Type B pancreatic cell (in vitro differentiated cells): ENCODE measurements around the gene IGDCC3. TPM values are rescaled to one million over a fixed set of nuclear protein-coding genes. Genes with fewer than 3 reads are reported as not detected.

Experiments used
- DNase-seq: peaks from one replicate; pipeline ENCODE4 v3.0.0; 2021; ENCODE audit warnings: mixed read lengths; ENCODE audit not compliant: unreplicated experiment; ENCODE audit errors: extremely low spot score
- H3K27ac Mint-ChIP-seq: 2 replicates; pipeline ENCODE4 v1.8.0; 2021; ENCODE audit warnings: mild to moderate bottlenecking, mixed read lengths
- H3K27me3 Mint-ChIP-seq: 2 replicates; pipeline ENCODE4 v1.8.0; 2021; ENCODE audit warnings: mixed read lengths
- H3K36me3 Mint-ChIP-seq: 2 replicates; pipeline ENCODE4 v1.8.0; 2021; ENCODE audit warnings: mixed read lengths
- H3K4me1 Mint-ChIP-seq: one replicate; pipeline ENCODE4 v1.8.0; 2021; ENCODE audit warnings: mixed read lengths; ENCODE audit not compliant: unreplicated experiment
- H3K4me3 Mint-ChIP-seq: 2 replicates; pipeline ENCODE4 v1.8.0; 2021; ENCODE audit warnings: mild to moderate bottlenecking, mixed read lengths
- H3K9me3 Mint-ChIP-seq: 2 replicates; pipeline ENCODE4 v1.8.0; 2021; ENCODE audit warnings: mixed read lengths
- total RNA-seq: library from RNA; stranded (reverse); gene quantifications from 2 replicates; pipeline ENCODE4 v1.2.1, GENCODE V29; 2021; ENCODE audit warnings: low replicate concordance
- TF ChIP-seq, protein P1 (sequence below): fragments of 200-600 bp; sonication (generic); conservative IDR thresholded peaks from 2 replicates; pipeline ENCODE4 v1.5.0; 2021; ENCODE audit warnings: antibody characterized with exemption, mild to moderate bottlenecking

IGDCC3 gene
- total RNA-seq, 1 donor from 2014 or later = 169 TPM

DNA sequence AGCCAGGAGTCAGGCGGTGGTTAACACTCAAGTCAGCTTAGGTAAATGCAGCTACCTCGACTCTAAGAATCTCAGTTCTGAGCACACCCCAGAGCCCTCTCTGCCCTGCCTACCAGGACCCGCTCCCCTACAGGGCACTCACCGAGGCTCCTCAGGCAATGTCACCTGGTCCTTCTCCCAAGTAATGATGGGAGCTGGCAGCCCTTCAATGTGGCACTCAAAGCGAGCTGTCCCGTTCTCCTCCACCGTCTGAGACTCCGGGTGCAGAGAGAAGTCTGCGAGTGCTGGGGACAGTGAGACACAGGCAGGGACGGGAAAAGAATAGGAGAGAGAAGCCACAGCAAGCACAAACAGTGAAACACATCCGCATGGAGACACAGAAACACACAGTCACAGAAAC is 32.2 kb upstream of the IGDCC3 start:
- Mint-ChIP-seq H3K36me3 (no peaks in the 10 kb centered on the region), H3K4me1 (peaks cover 20% of the 10 kb centered on the region), H3K27ac (no peak overlapping the region), H3K9me3 (no peaks in the 10 kb centered on the region), H3K27me3 (peaks cover 8% of the 10 kb centered on the region), H3K4me3 (no peak overlapping the region)
- DNase-seq = no peak
- TF ChIP-seq, protein P1, sequence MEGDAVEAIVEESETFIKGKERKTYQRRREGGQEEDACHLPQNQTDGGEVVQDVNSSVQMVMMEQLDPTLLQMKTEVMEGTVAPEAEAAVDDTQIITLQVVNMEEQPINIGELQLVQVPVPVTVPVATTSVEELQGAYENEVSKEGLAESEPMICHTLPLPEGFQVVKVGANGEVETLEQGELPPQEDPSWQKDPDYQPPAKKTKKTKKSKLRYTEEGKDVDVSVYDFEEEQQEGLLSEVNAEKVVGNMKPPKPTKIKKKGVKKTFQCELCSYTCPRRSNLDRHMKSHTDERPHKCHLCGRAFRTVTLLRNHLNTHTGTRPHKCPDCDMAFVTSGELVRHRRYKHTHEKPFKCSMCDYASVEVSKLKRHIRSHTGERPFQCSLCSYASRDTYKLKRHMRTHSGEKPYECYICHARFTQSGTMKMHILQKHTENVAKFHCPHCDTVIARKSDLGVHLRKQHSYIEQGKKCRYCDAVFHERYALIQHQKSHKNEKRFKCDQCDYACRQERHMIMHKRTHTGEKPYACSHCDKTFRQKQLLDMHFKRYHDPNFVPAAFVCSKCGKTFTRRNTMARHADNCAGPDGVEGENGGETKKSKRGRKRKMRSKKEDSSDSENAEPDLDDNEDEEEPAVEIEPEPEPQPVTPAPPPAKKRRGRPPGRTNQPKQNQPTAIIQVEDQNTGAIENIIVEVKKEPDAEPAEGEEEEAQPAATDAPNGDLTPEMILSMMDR = no peak

- H3K9me3 Mint-ChIP-seq = no peaks in the 10 kb centered on the region
- H3K27ac Mint-ChIP-seq = no peak overlapping the region
- no peaks in the 10 kb centered on the region for H3K36me3 Mint-ChIP-seq
- TF ChIP-seq, protein P1 = no peak
- peaks cover 15% of the 10 kb centered on the region for H3K4me1 Mint-ChIP-seq
- no peak overlapping the region for H3K4me3 Mint-ChIP-seq
- no peak for DNase-seq
- H3K27me3 Mint-ChIP-seq = peaks cover 5% of the 10 kb centered on the region
These were observed 31.3 kb upstream of the IGDCC3 start for GRCh38 chr15:65409036-65409631.

DNA sequence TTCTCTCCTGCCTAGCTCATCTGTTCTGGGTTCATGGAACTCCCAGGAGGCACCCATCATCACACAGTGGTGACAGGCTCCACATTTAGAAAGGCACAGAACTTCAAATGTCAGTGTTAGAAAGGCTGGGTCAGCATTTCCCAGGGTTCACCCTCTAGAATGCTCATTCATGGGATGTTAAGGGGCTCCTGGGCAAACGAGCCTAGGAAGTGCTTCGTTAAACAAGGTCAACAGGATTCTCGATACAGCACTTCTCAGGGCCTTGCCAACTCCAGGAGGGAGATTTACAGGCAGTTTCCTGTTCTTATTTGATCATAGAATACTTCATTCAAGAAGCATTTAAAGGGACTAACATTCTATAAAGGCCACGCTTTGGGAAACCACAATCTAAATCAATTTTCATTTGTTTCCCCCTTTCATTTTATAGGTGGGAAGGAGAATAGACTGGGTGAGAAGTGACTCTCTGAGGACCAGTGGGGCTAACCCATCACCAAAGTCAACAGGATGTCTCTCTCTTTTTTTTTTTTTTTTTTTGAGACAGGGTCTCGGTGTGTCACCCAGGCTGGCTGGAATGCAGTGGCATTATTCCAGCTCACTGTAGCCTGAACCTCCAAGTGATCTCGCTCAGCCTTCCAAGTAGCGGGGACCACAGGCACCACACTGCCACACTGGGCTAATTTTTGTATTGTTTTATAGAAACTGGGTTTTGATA is 30.7 kb upstream of the IGDCC3 start:
- H3K4me1 Mint-ChIP-seq = peaks cover 15% of the 10 kb centered on the region
- TF ChIP-seq, protein P1 = no peak
- DNase-seq = no peak
- H3K27me3 Mint-ChIP-seq = peaks cover 5% of the 10 kb centered on the region
- H3K27ac Mint-ChIP-seq = no peak overlapping the region
- no peak overlapping the region for H3K4me3 Mint-ChIP-seq
- H3K36me3 Mint-ChIP-seq = no peaks in the 10 kb centered on the region
- no peaks in the 10 kb centered on the region for H3K9me3 Mint-ChIP-seq

DNA sequence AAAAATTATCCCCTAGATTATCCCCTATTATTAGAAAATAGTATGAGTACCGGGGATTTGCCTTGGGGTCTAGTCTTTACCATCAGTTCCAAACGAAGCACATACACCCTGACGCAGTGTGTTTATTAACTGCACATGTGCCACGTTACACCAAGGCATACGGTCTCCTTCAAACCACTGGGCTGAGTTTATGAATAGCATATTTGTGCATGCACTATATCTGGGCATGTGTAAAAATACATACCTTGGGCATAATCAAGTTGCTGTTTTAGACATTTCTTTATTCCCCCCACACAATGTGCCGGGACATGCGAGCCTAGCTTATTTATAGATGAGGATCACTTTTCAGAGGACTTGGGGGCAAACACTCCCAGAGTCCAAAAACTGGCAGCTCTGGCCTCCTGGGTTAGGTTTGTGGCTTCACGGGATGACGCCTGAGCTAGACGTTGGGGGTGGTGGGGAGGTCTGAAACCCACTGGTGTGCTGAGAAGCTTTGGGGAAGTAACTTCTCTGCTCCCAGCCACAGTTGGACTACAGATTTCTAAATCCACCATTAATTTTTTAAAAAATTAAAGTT is 28.7 kb upstream of the IGDCC3 start:
- Mint-ChIP-seq H3K4me3 (no peak overlapping the region), H3K36me3 (no peaks in the 10 kb centered on the region), H3K27me3 (peaks cover 2% of the 10 kb centered on the region), H3K9me3 (no peaks in the 10 kb centered on the region), H3K4me1 (peaks cover 14% of the 10 kb centered on the region), H3K27ac (no peak overlapping the region)
- no peak for DNase-seq
- TF ChIP-seq, protein P1 = no peak

GRCh38 chr15:65405791-65406423 is 28.1 kb upstream of the IGDCC3 start:
- no peak for DNase-seq
- Mint-ChIP-seq H3K36me3 (no peaks in the 10 kb centered on the region), H3K9me3 (no peaks in the 10 kb centered on the region), H3K4me1 (peaks cover 17% of the 10 kb centered on the region), H3K4me3 (no peak overlapping the region), H3K27me3 (peaks cover 3% of the 10 kb centered on the region), H3K27ac (no peak overlapping the region)
- TF ChIP-seq, protein P1 = no peak
